Panc1 (cell line): ENCODE data around the gene POLD3. TPM values are rescaled to one million over a fixed set of nuclear protein-coding genes. Genes with fewer than 3 reads are reported as not detected.

Source experiments
- ATAC-seq: fragments of 200-7000 bp; cut with Tn5 transposase; 2 replicates; pipeline ENCODE4 v1.9.1; 2020; ENCODE audit warnings: mild to moderate bottlenecking, moderate library complexity
- BruUV-seq: library from RNA; stranded (reverse); fragments of 400-500 nt; replicated peaks from 2 replicates; lab custom pipeline; 2021; lab: Mats Ljungman, UMichigan
- CTCF ChIA-PET: fragments of 300-600 bp; sonication (Branson Sonifier 250); formaldehyde crosslinking; loops from one replicate; lab custom pipeline; 2022; ENCODE audit warnings: antibody characterized with exemption; lab: Charles Lee
- POLR2A ChIA-PET: fragments of 300-600 bp; sonication (Branson Sonifier 250); formaldehyde crosslinking; loops from one replicate; lab custom pipeline; 2022; ENCODE audit warnings: antibody characterized with exemption; lab: Charles Lee
- DNase-seq: peaks from one replicate; pipeline ENCODE4 v3.0.0-alpha.2; 2010; ENCODE audit warnings: low read depth, low spot score
- H3K27ac ChIP-seq: 2 replicates; pipeline ENCODE4 v1.5.1; 2011; ENCODE audit warnings: mild to moderate bottlenecking, low read length, inconsistent platforms
- H3K27me3 ChIP-seq: fragments of 200-500 bp; sonication (Bioruptor generic); 2 replicates; pipeline ENCODE4 v1.6.0; 2014; ENCODE audit warnings: low read length, inconsistent platforms; ENCODE audit not compliant: control insufficient read depth, insufficient read depth
- H3K36me3 ChIP-seq: fragments of 200-500 bp; sonication (Bioruptor generic); 2 replicates; pipeline ENCODE4 v1.5.1; 2014; ENCODE audit warnings: inconsistent platforms, mild to moderate bottlenecking, low read length, moderate library complexity; ENCODE audit not compliant: control insufficient read depth, insufficient read depth
- H3K4me1 ChIP-seq: 2 replicates; pipeline ENCODE4 v1.5.1; 2011; ENCODE audit warnings: inconsistent platforms, mild to moderate bottlenecking, low read length, moderate library complexity; ENCODE audit not compliant: control insufficient read depth, insufficient read depth
- H3K4me3 ChIP-seq, 2 experiments: 2 replicates each; pipeline ENCODE4 v1.5.1; 2011 to 2012; ENCODE audit warnings: low read depth in 2 of 2, low read length in 2 of 2, mild to moderate bottlenecking in 2 of 2, inconsistent platforms in 1 of 2, moderate library complexity in 1 of 2
- H3K9me3 ChIP-seq: fragments of 200-500 bp; sonication (Bioruptor generic); 2 replicates; pipeline ENCODE4 v1.5.1; 2014; ENCODE audit warnings: low read depth, mild to moderate bottlenecking, inconsistent platforms, low read length, moderate library complexity; ENCODE audit not compliant: control insufficient read depth, insufficient read depth
- POLR2AphosphoS5 ChIP-seq: IDR thresholded peaks from 2 replicates; pipeline ENCODE4 v1.6.1; 2012; ENCODE audit warnings: mild to moderate bottlenecking, low read depth, low read length, moderate library complexity
- REST ChIP-seq, 2 experiments: IDR thresholded peaks; 2 replicates each; pipeline ENCODE4 v1.6.1; 2011 to 2012; ENCODE audit warnings: low read depth in 2 of 2, control low read depth in 1 of 2, low read length in 1 of 2, mild to moderate bottlenecking in 1 of 2, moderate library complexity in 1 of 2; ENCODE audit not compliant: insufficient read depth in 1 of 2
- SIN3A ChIP-seq: IDR thresholded peaks from 2 replicates; pipeline ENCODE4 v1.6.1; 2012; ENCODE audit warnings: low read depth, mild to moderate bottlenecking, low read length, moderate library complexity, borderline replicate concordance; ENCODE audit not compliant: insufficient read depth
- TCF7L2 ChIP-seq: IDR thresholded peaks from 2 replicates; pipeline ENCODE4 v1.6.1; 2011; ENCODE audit warnings: mild to moderate bottlenecking, low read depth, low read length, inconsistent platforms
- in situ Hi-C: cut with HindIII; loops from 2 replicates; pipeline ENCODE4 v1.10.0; 2016; ENCODE audit warnings: low sequenced_read_pairs, low pct_unique_long_range_greater_than_20kb
- intact Hi-C: fragments of 100-400 bp; cut with micrococcal nuclease; formaldehyde crosslinking; loops from one replicate; pipeline ENCODE4 v1.10.0; 2022; ENCODE audit not compliant: unreplicated experiment
- total RNA-seq: library from RNA; stranded (reverse); gene quantifications from one replicate; pipeline ENCODE4 v1.2.1, GENCODE V29; 2021; ENCODE audit not compliant: unreplicated experiment
- TF ChIP-seq, protein P1 (sequence below): fragments of 450-650 bp; IDR thresholded peaks from 2 replicates; pipeline ENCODE4 v1.5.1; 2017; ENCODE audit warnings: mild to moderate bottlenecking

The POLD3 gene
- total RNA-seq, 1 experiment from 2014 or later: 31.7 TPM

DNA sequence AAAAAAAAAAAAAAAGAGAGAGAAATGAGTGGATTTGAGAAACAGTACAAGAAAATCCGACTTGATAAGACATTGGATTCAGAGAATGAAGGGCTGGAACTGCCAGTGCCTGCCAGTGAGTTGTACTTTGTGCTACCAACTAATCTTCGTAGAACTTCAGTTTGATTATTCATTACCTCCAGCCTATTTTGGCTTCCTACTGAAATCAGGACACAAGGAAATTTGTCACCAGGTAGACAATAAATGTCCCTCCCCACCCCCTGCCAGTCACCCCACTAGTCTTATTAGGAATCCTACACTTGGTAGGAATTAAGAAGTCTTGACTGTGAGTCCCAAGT, 21.4 kb upstream of the POLD3 start:
- ChIA-PET CTCF (interaction anchor here (0.6 to 4.4 kb wide), 8 partner anchors 66 to 864 kb away, joined by 3 to 43 read pairs (median 10); no protein-coding TSS in a partner anchor), POLR2A (interaction anchor here (0.6 kb wide), 1 partner anchor 48 kb away, joined by 9 read pairs; no protein-coding TSS in a partner anchor)
- Histone ChIP-seq H3K27ac (no peak overlapping the region), H3K4me3 (no peak overlapping the region), H3K36me3 (no peaks in the 10 kb centered on the region), H3K27me3 (no peaks in the 10 kb centered on the region; the same call in 1 of the 2 replicates), H3K9me3 (no peaks in the 10 kb centered on the region), H3K4me1 (no peaks in the 10 kb centered on the region)
- DNase-seq (no peak), ATAC-seq (no peak)
- in situ Hi-C loops: no loop called here
- BruUV-seq: no TSS peak
- TF ChIP-seq SIN3A: no peak
- TF ChIP-seq POLR2AphosphoS5: no peak
- no peak for TF ChIP-seq TCF7L2
- TF ChIP-seq REST (IDR thresholded peaks at IDR 0.05; ENCODE audit: insufficient read depth in 1 of 2, low read depth in 2 of 2, low read length in 1 of 2): no peak
- TF ChIP-seq, protein P1, sequence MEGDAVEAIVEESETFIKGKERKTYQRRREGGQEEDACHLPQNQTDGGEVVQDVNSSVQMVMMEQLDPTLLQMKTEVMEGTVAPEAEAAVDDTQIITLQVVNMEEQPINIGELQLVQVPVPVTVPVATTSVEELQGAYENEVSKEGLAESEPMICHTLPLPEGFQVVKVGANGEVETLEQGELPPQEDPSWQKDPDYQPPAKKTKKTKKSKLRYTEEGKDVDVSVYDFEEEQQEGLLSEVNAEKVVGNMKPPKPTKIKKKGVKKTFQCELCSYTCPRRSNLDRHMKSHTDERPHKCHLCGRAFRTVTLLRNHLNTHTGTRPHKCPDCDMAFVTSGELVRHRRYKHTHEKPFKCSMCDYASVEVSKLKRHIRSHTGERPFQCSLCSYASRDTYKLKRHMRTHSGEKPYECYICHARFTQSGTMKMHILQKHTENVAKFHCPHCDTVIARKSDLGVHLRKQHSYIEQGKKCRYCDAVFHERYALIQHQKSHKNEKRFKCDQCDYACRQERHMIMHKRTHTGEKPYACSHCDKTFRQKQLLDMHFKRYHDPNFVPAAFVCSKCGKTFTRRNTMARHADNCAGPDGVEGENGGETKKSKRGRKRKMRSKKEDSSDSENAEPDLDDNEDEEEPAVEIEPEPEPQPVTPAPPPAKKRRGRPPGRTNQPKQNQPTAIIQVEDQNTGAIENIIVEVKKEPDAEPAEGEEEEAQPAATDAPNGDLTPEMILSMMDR: no peak
- intact Hi-C loops: no loop called here

- POLR2A ChIA-PET: interaction anchor here (0.6 to 0.7 kb wide), 2 partner anchors 190 to 1917 kb away, joined by 6 to 9 read pairs; no protein-coding TSS in a partner anchor
- CTCF ChIA-PET: interaction anchor here (4.4 kb wide), 1 partner anchor 120 kb away, joined by 43 read pairs; no protein-coding TSS in a partner anchor
- TF ChIP-seq TCF7L2: no peak
- no peak for TF ChIP-seq POLR2AphosphoS5
- no peak for TF ChIP-seq SIN3A
- no peak for TF ChIP-seq REST (IDR thresholded peaks at IDR 0.05; ENCODE audit: insufficient read depth in 1 of 2, low read depth in 2 of 2, low read length in 1 of 2)
- TF ChIP-seq, protein P1: no peak
- no peak overlapping the region for H3K4me3 ChIP-seq
- in situ Hi-C loops (no loop called here), intact Hi-C loops (no loop called here)
- ATAC-seq (no peak), DNase-seq (no peak)
- H3K9me3 ChIP-seq: no peaks in the 10 kb centered on the region
- no TSS peak for BruUV-seq
- no peaks in the 10 kb centered on the region for H3K36me3 ChIP-seq
- H3K4me1 ChIP-seq: no peaks in the 10 kb centered on the region
- H3K27me3 ChIP-seq: no peaks in the 10 kb centered on the region; the same call in 1 of the 2 replicates
- no peak overlapping the region for H3K27ac ChIP-seq
These were observed 20.0 kb upstream of the POLD3 start for GRCh38 chr11:74572349-74572748.
